Chondrocyte (in vitro differentiated cells): ENCODE measurements around the gene YIPF5. TPM values are rescaled to one million over a fixed set of nuclear protein-coding genes. Genes with fewer than 3 reads are reported as not detected.

Experiments used
- DNase-seq: peaks from one replicate; pipeline ENCODE4 v3.0.0; 2021; ENCODE audit warnings: mixed read lengths, low spot score
- H3K27ac Mint-ChIP-seq: one replicate; pipeline ENCODE4 v1.8.0; 2021; ENCODE audit warnings: mild to moderate bottlenecking, moderate library complexity, mixed read lengths; ENCODE audit not compliant: unreplicated experiment
- H3K27me3 Mint-ChIP-seq: 2 replicates; pipeline ENCODE4 v1.8.0; 2021; ENCODE audit warnings: low read depth, mixed read lengths
- H3K36me3 Mint-ChIP-seq: 2 replicates; pipeline ENCODE4 v1.8.0; 2021; ENCODE audit warnings: low read depth, mixed read lengths
- H3K4me1 Mint-ChIP-seq: 2 replicates; pipeline ENCODE4 v1.8.0; 2021; ENCODE audit warnings: low read depth, mild to moderate bottlenecking, mixed read lengths
- H3K4me3 Mint-ChIP-seq: one replicate; pipeline ENCODE4 v1.8.0; 2021; ENCODE audit warnings: mild to moderate bottlenecking, moderate library complexity, mixed read lengths; ENCODE audit not compliant: unreplicated experiment
- H3K9me3 Mint-ChIP-seq: 2 replicates; pipeline ENCODE4 v1.8.0; 2021; ENCODE audit warnings: low read depth, mixed read lengths
- CTCF ChIP-seq: fragments of 200-600 bp; sonication (generic); IDR thresholded peaks from 2 replicates; pipeline ENCODE4 v1.5.0; 2021; ENCODE audit warnings: antibody characterized with exemption, mild to moderate bottlenecking, moderate library complexity
- total RNA-seq: library from RNA; stranded (reverse); gene quantifications from 3 replicates; pipeline ENCODE4 v1.2.1, GENCODE V29; 2021

YIPF5 gene
- total RNA-seq, 1 donor from 2014 or later, result 113 TPM

- no peaks in the 10 kb centered on the region for H3K36me3 Mint-ChIP-seq
- H3K27me3 Mint-ChIP-seq, result peaks cover 5% of the 10 kb centered on the region
- peaks cover 15% of the 10 kb centered on the region for H3K9me3 Mint-ChIP-seq
- TF ChIP-seq CTCF, result no peak
- no peaks in the 10 kb centered on the region for H3K4me1 Mint-ChIP-seq
- no peak overlapping the region for H3K27ac Mint-ChIP-seq
- no peak for DNase-seq
- no peak overlapping the region for H3K4me3 Mint-ChIP-seq
Measured at GRCh38 chr5:144114571-144114970, 55.9 kb downstream of the YIPF5 start.

Other genes with a start within 250 kb of the YIPF5 start
- 0.48 to 1.5 TPM (median 1.3 TPM) in 3 replicates for gene KCTD16, start 214 bp upstream of the YIPF5 start, total RNA-seq